HK-2 (cell line): ENCODE data around the gene NR5A1.

ENCODE experiments used
- DNase-seq: peaks from one replicate; pipeline ENCODE4 v3.0.0-alpha.2; 2018; ENCODE audit not compliant: unreplicated experiment

The NR5A1 gene

GRCh38 chr9:124506931-124507879 lies at the start of gene NR5A1:
NR5A1 (minus strand) TSS chr9:124507399; CDS start chr9:124503395, 4,004 bp downstream.
- no peak for DNase-seq

- DNase-seq: no peak
Observed at GRCh38 chr9:124555043-124555442, 47.8 kb upstream of the NR5A1 start.

- no peak for DNase-seq
Observed at GRCh38 chr9:124553738-124554137, 46.5 kb upstream of the NR5A1 start.

DNA sequence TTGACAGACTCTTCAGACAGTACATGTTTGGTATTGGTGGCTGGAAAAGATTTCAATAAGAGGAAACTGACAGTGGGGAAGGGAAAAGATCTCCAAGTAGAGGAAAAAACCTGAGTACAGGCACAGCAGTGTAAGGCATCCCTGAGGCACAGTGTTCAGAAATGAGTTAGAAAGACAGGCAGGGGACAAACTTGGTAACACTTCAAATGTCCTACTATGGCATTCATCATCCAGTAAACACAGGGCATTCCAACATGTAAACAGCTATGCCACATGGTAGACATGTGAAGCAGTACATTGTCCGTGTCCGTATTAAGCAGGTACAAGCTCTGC lies 45.0 kb upstream of the NR5A1 start:
- no peak for DNase-seq

- DNase-seq: peak; percentile 67
Observed at GRCh38 chr9:124551472-124552272, 44.5 kb upstream of the NR5A1 start.

- no peak for DNase-seq
Observed at GRCh38 chr9:124550072-124550471, 42.9 kb upstream of the NR5A1 start.

GRCh38 chr9:124549016-124549415 lies 41.8 kb upstream of the NR5A1 start:
- DNase-seq: no peak

DNA sequence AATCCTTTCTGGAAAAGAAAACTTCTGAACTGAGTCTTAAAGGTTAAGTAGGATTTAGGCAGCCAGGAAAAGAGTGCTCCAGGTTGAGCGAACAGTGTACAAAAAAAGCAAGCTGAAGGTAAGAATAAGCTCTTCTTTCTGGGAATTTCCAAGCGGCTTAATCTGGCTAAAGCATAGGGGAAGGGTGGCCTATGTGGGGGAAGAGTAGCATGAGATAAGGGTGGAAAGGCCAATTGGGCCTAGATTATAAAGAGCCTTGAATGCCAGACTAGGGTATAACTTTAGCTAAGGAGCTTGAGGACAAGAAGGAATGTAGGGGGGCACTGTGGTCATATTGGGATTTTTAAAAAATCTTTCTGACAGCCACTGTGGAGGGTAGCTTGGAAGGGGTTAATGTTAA lies 37.3 kb upstream of the NR5A1 start:
- DNase-seq: no peak

DNA sequence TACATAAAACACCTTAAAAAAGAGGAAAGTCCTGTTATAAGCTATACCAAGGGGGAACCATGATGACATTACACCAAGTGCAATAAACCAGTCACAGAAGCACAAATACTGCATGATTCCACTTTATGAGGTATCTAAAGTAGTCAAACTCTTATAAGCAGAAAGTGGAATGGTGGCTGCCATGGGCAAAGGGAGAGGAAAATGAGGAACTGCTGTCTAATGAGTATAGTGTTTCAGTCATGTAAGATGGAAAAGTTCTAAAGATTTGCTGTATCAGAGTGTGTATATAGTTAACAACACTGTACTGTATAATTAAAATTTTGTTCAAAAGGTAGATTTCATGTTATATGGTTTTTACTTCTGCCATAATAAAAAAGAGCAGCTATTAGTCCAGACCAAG lies 34.6 kb upstream of the NR5A1 start:
- DNase-seq: no peak

- no peak for DNase-seq
Observed at GRCh38 chr9:124537926-124538325, 30.7 kb upstream of the NR5A1 start.

DNA sequence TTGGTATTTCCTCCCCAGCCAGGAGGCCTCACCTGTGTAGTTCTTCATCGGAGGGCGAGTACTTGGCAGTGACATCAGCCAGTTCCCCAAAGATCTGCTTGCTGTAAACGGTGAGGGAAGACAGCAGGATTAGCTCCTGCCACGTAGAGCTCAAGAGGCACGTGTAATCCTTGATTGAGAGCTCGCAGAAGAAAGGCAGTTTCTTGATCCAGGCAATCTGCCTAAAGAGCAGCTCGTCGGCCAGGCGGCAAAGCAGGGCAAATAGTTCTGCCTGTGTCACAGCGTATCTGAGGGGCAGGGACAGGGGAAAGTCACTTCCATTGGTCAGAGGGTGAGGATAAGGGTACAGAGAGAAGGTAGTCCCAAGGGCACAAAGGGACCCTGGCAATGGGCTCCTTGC lies 28.6 kb upstream of the NR5A1 start:
- DNase-seq: no peak

DNA sequence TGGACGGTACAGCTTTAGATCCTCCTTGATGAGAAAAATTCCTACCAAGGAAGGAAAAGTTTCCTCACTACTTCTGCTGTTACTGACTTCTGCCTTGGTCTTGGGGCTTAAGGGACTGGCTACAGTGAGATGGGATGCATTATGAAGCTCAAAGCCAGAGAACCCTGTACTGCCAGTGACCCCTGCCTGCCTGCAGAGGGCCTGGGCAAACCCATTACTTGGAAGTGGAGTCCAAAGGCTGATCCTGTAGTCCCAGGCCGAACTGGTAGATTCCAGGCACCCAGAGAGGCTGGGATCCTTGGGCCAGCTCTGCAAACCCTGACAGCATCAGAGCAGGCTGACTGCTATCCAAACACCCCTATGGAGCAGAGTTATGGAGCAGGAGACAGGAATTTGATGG lies 25.7 kb upstream of the NR5A1 start:
- no peak for DNase-seq

- DNase-seq: no peak
Observed at GRCh38 chr9:124531115-124531514, 23.9 kb upstream of the NR5A1 start.

DNA sequence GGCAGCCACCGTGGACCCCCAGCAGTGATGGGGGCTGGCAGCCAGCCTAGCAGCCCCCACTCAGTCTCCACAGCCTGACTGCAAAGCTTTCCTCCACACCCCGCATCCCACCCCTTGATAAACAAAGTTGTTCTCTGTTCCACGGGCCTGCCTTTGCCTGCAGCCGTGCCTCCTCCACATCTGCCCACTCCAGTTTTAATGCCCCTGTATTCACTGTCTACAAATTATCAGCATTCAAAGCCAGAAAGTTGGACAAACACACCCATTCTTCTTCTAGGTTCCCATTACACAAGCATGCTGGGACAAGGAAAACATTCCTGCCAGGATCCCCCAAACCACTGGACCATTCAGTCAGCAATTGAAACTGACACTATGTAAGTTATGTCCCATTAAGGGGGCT lies 23.0 kb upstream of the NR5A1 start:
- no peak for DNase-seq

GRCh38 chr9:124527781-124528180 lies 20.6 kb upstream of the NR5A1 start:
- no peak for DNase-seq

DNA sequence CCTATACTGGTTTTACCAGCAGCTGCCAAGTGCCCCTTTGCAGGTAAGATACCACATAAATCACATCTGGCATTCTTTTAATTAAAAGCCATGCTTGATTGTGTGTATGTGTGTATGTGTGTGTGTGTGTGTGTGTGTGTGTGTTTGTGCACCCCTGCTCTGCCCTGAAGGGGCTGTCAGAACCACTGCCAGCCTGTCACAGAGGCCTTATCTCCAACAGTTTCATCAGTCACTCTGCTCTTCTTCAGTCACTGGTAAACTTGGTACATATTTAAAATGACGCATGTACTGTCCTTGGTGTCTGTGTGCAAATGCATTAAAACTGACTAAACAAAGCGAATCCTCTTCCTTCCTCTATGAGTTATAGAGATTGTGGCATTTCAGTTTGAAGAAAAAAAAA lies 19.0 kb upstream of the NR5A1 start:
- no peak for DNase-seq

DNA sequence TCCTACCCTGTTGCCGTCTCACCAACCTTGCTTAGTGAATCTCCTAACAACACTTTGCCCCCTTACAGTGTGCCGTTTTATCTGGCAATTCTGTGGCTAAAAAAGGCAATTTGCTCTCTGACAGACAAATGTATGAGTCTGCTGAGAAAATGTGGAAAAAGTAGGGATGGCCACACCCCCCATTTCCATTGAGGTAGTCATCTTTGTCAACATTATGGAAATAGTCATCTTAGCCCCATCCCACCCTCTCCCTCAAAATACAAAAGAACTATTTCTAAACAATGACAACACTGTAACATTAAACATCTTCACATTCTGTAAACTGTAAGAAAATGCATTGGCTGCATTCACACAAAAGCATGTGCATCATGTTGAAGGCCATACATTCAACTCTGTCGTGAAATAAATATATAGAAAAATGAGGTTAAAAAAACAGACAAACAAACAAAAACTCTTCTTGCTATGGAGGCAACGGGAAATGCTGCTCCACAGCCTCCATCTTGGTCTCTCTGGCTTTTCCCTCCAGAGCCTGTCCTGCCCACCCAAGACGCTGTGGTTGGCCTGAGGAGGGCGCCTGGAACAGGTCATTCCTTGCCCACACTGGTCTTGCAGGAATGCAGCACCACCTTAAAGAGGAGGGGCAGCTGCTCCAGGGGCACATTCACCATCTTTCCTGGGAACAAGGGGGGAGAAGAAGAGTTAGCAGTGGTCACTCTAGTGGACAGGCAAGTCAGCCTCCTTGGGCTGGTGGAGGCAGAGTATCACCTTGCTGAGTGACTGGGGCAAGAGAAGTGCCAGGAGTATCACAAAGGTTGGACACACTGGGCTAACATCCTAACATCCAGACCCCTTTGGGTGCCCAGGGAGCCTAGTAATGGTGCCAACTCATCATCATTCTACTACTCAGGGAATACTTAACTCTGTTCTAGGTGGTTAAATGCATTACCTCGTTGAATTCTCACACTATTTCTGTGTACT lies 15.2 kb upstream of the NR5A1 start:
- no peak for DNase-seq

DNA sequence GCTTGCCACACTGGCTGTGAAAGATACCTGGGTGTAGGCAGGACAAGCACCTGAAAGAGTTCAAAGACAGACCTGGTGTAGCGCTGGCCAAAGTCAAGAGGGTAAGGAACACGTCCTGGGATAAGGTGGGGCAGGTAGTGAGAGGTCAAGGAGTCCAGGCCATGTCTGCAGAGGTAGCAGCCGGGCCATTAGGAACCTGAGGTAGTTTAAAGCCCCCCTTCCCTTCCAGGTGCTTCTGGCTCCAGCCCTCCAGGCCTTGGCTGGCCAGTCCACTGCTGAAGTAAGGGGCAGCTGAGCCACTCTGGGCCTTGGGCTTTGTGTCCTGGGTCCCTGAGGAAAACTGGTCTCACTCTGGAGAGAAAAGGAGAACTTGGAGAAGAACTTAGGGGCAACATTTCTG lies 13.9 kb upstream of the NR5A1 start:
- DNase-seq: no peak

DNA sequence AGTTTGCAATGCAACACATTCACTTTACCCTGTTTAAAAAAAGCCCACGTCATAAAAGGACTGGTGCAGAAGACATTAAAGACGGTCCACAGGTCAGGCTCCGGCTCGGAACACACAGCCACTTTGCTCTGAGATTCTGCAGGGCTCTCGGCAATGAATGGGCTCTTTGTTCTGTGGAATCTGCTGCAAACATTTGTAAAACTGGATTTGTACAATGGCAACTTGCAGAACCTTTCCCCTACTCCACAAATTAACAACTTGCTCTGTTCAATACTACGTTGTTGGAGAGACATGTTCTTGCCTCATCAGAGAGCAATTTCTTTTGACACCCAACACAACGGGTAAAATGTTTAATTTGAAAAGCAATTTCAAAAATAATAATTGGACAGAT lies 13.0 kb upstream of the NR5A1 start:
- no peak for DNase-seq

GRCh38 chr9:124518116-124518515 lies 10.9 kb upstream of the NR5A1 start:
- no peak for DNase-seq

DNA sequence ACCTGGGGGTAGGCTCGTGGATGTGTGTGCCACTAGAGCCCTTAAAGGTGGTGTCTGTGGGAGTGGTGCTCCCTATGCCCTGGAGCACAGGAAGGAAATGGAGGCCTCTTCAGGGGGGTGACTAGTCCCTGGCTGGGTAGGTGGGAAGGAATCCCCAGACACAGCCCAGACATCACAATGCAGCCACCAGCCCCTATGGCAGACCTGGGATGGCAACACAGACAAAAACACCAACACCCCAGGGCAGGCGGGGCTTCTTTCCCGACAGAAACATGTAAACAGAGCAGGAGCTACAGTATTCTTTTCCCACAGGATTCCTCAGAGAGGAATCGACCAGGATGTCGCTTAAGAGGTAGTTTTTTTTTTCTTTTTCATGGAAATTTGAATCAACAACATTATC lies 10.4 kb upstream of the NR5A1 start:
- no peak for DNase-seq

DNA sequence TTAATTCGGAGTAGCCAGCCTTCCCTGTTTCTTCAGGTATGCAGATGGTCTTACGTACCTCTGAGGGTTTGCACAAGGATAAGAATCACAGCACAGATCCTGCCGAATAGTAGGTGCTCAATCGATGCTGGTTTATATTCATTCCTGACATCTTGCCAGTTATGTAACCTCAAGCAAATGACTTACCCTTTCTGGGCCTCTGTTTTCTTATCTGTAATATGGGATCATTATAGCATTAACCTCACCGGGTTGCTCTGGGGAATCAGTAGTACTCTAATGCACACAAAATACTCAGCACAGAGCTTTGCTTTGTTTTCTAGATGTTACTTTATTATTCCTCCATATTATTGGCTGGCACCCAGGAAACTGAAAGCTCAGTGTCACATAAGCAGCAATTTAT lies 7.7 kb upstream of the NR5A1 start:
- no peak for DNase-seq
